ENCODE measurements around the gene PPT1.

GRCh38 chr1:40057310-40058030 is 39.6 kb downstream of the PPT1 start:
- TF ChIP-seq POLR2A (IDR thresholded peaks at IDR 0.05) (no peak), CTCF (IDR thresholded peaks at IDR 0.05) (no peak)
